ENCODE results near the gene PDCD1. TPM values are rescaled to one million over a fixed set of nuclear protein-coding genes. Genes with fewer than 3 reads are reported as not detected.
A peak's percentile ranks its signal among the peaks of the same experiment; 100 is the strongest.

The PDCD1 gene
- total and polyA plus RNA-seq, 2 donors (not counting 1 experiment from before 2014, with no cell fraction given), result not detected

- no peaks in the 10 kb centered on the region for H3K9me3 ChIP-seq (ENCODE audit: control insufficient read depth, insufficient read depth, low read depth, low read length)
- TF ChIP-seq CTCF (conservative IDR thresholded peaks at IDR 0.05 in 1 of 2, IDR thresholded peaks at IDR 0.05 in 1 of 2; ENCODE audit: low read depth in 1 of 2, low read length in 2 of 2) (no peak), EZH2 (IDR thresholded peaks at IDR 0.05; ENCODE audit: low read length, missing control alignments) (peak; percentile 8)
- no peak overlapping the region for H3K4me2 ChIP-seq (ENCODE audit: extremely low read depth, insufficient read depth, low read length)
- no peak overlapping the region for H3K27ac ChIP-seq (ENCODE audit: insufficient read depth, low read length)
- no peaks in the 10 kb centered on the region for H4K20me1 ChIP-seq (ENCODE audit: control insufficient read depth, extremely low read depth, insufficient read depth, low read length)
- H3K79me2 ChIP-seq (ENCODE audit: control insufficient read depth, insufficient read depth, low read length), result no peaks in the 10 kb centered on the region
- no peak for DNase-seq (ENCODE audit: low read depth in 2 of 2)
- no peak overlapping the region for H3K9ac ChIP-seq (ENCODE audit: insufficient read depth, low read length)
- H3K36me3 ChIP-seq (ENCODE audit: control insufficient read depth, insufficient read depth, low read length), result no peaks in the 10 kb centered on the region
- peaks cover 29% of the 10 kb centered on the region for H3K27me3 ChIP-seq (ENCODE audit: control insufficient read depth, insufficient read depth, low read length)
- H3K4me3 ChIP-seq (replicated peaks in 1 of 4; ENCODE audit: control extremely low read depth in 1 of 4, insufficient read depth in 1 of 4, low read depth in 3 of 4, low read length in 4 of 4), result no peak overlapping the region
- H2AFZ ChIP-seq (ENCODE audit: low read length), result no peak overlapping the region
- no peaks in the 10 kb centered on the region for H3K4me1 ChIP-seq (ENCODE audit: control insufficient read depth, extremely low read depth, insufficient read depth, low read length)
These were observed 6.8 kb upstream of the PDCD1 start for GRCh38 chr2:241865416-241865956.

DNA sequence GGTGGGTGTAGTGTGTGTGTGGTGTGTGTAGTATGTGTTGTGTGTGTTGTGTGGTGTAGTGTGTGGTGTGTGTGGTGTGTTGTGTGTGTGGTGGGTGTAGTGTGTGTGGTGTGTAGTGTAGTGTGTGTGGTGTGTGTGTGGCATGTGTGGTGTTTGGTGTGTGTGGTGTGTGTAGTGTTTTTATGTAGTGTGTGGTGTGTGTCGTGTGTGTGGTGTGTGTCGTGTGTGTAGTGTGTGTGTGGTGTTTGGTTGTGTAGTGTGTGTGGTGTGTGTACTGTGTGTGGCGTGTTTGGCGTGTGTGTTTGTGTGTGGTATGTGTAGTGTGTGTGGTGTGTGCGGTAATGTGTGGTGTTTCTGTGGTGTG is 6.1 kb upstream of the PDCD1 start:
- Histone ChIP-seq H3K4me3 (replicated peaks in 1 of 4; ENCODE audit: control extremely low read depth in 1 of 4, insufficient read depth in 1 of 4, low read depth in 3 of 4, low read length in 4 of 4) (no peak overlapping the region), H3K36me3 (ENCODE audit: control insufficient read depth, insufficient read depth, low read length) (no peaks in the 10 kb centered on the region), H3K9ac (ENCODE audit: insufficient read depth, low read length) (no peak overlapping the region), H3K4me2 (ENCODE audit: extremely low read depth, insufficient read depth, low read length) (no peak overlapping the region), H3K79me2 (ENCODE audit: control insufficient read depth, insufficient read depth, low read length) (no peaks in the 10 kb centered on the region), H3K4me1 (ENCODE audit: control insufficient read depth, extremely low read depth, insufficient read depth, low read length) (no peaks in the 10 kb centered on the region), H2AFZ (ENCODE audit: low read length) (no peak overlapping the region), H3K27ac (ENCODE audit: insufficient read depth, low read length) (no peak overlapping the region), H3K27me3 (ENCODE audit: control insufficient read depth, insufficient read depth, low read length) (peaks cover 29% of the 10 kb centered on the region), H4K20me1 (ENCODE audit: control insufficient read depth, extremely low read depth, insufficient read depth, low read length) (no peaks in the 10 kb centered on the region), H3K9me3 (ENCODE audit: control insufficient read depth, insufficient read depth, low read depth, low read length) (no peaks in the 10 kb centered on the region)
- TF ChIP-seq CTCF (conservative IDR thresholded peaks at IDR 0.05 in 1 of 2, IDR thresholded peaks at IDR 0.05 in 1 of 2; ENCODE audit: low read depth in 1 of 2, low read length in 2 of 2) (no peak), EZH2 (IDR thresholded peaks at IDR 0.05; ENCODE audit: low read length, missing control alignments) (no peak)
- no peak for DNase-seq (ENCODE audit: low read depth in 2 of 2)

- peaks cover 29% of the 10 kb centered on the region for H3K27me3 ChIP-seq (ENCODE audit: control insufficient read depth, insufficient read depth, low read length)
- no peak overlapping the region for H3K4me3 ChIP-seq (replicated peaks in 1 of 4; ENCODE audit: control extremely low read depth in 1 of 4, insufficient read depth in 1 of 4, low read depth in 3 of 4, low read length in 4 of 4)
- no peak for TF ChIP-seq CTCF (conservative IDR thresholded peaks at IDR 0.05 in 1 of 2, IDR thresholded peaks at IDR 0.05 in 1 of 2; ENCODE audit: low read depth in 1 of 2, low read length in 2 of 2)
- no peak for TF ChIP-seq EZH2 (IDR thresholded peaks at IDR 0.05; ENCODE audit: low read length, missing control alignments)
- no peak overlapping the region for H3K27ac ChIP-seq (ENCODE audit: insufficient read depth, low read length)
- H4K20me1 ChIP-seq (ENCODE audit: control insufficient read depth, extremely low read depth, insufficient read depth, low read length), result no peaks in the 10 kb centered on the region
- no peak overlapping the region for H2AFZ ChIP-seq (ENCODE audit: low read length)
- H3K4me1 ChIP-seq (ENCODE audit: control insufficient read depth, extremely low read depth, insufficient read depth, low read length), result peaks cover under 1% of the 10 kb centered on the region
- no peaks in the 10 kb centered on the region for H3K79me2 ChIP-seq (ENCODE audit: control insufficient read depth, insufficient read depth, low read length)
- no peaks in the 10 kb centered on the region for H3K36me3 ChIP-seq (ENCODE audit: control insufficient read depth, insufficient read depth, low read length)
- DNase-seq (ENCODE audit: low read depth in 2 of 2), result no peak
- H3K4me2 ChIP-seq (ENCODE audit: extremely low read depth, insufficient read depth, low read length), result no peak overlapping the region
- no peak overlapping the region for H3K9ac ChIP-seq (ENCODE audit: insufficient read depth, low read length)
- H3K9me3 ChIP-seq (ENCODE audit: control insufficient read depth, insufficient read depth, low read depth, low read length), result no peaks in the 10 kb centered on the region
These were observed 5.6 kb upstream of the PDCD1 start for GRCh38 chr2:241864168-241864849.
